ENCODE data around the gene RUNDC1.

Gene RUNDC1

DNA sequence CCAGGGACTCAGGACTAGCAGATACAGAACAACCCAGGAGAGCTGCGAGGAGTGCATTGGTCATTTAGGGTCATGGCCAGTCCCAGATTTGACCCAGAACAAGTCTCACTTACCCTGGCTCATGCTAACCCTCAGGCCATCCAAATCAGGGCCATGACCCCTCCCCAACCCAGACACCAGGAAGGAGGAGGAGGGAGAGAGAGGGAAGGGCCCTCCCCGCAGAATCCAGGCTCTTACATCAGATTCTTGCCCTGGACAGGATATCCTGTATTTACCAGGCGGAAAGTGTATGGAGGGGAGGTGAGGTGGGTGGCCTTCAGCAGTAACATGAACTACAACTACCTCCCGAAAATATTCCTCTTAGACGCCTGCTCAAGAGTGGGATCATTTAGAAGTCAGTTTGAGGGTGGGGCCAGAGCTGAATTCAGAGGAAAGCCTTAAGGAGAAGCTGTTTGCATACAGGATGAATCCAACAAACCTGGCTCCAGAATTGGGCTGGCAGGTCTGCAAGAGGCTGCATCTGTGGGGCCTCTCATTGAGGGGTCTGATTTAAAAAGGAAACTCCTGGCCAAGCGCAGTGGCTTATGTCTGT is 39.8 kb downstream of the RUNDC1 start:
- DNase-seq, result no peak

DNA sequence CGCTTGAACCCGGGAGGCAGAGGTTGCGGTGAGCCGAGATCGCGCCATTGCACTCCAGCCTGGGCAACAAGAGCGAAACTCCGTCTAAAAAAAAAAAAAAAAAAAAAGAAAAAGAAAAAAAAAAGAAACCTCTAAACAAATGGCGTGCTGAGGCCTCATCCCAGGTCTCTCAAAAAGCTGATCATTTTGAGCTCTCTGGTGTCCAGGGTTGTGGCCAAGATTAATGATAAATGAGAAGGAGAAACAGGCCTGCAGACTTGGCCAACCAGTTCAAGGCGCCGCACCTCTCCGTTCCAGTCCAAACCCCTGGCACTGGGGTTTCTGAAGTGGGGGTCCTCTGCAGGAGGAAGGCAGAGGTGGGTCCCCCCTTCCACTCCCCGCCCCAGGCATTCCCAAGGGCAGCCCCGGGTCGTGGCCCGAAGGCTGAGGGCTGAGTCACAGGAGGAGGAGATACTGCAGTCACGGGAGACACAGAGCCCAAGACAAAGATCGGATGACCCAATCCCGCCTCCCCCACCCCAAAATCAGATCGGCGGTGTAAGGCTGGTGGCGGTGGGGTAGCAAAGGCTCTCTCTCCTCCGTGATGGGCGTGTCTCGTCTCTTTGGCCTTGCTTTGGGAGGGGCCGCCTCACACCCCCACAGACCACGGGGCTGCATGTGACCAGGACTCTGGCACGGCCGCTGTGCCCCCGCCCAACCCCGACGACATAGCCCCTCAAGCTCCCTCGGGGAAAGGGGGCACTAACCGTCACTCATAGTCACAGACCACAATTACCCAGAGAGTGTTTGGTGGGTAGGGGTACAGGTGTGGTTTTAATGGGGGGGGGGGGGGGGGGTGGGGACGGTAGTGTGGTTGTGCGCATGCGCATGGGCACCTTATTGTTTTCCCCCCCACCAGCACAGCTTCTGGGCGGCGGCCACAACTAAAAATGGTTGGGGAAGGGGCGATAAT is 40.7 kb downstream of the RUNDC1 start:
- no peak for DNase-seq

DNA sequence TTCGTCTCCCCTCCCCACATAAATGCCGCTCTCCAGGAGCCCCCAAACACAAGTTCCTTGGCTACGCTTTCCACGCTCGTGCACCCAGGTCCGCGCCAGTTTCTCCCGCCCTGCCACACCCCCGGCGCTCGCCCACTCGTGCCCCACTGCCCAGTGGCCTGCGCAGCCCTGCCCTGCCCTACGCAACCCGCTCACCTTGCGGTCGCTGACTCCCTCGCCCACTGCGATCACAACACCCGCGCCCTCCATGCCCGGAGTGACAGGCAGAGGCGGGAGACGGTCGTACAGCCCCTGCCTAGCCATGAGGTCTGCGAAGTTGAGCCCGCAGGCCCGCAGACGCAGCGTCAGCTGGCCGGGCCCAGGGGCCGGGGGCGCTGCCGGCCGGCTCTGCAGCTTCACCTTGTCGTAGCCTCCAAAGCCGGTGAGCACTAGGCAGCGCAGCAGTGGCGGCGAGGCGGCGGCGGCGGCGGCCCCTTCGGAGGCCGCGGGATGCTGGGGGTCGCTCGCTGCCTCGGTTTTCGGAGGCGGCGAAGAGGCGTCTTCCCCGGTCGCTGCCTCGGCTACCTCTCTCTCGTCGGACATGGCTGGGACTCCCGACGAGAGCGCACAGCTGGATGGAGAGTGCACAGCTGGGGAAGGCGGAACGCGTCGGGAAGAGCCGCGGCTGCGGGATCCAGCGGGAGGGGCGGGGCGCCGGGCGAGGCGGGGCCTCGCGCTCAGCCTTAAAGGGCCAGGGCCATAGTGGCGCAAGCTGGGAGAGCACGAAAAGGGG is 41.6 kb downstream of the RUNDC1 start, which contains the start of gene VAT1:
VAT1 (minus strand) TSS at position 645 of the 772 bp plus-strand sequence; CDS start at position 582, 63 bp downstream.
- DNase-seq, result no peak

DNA sequence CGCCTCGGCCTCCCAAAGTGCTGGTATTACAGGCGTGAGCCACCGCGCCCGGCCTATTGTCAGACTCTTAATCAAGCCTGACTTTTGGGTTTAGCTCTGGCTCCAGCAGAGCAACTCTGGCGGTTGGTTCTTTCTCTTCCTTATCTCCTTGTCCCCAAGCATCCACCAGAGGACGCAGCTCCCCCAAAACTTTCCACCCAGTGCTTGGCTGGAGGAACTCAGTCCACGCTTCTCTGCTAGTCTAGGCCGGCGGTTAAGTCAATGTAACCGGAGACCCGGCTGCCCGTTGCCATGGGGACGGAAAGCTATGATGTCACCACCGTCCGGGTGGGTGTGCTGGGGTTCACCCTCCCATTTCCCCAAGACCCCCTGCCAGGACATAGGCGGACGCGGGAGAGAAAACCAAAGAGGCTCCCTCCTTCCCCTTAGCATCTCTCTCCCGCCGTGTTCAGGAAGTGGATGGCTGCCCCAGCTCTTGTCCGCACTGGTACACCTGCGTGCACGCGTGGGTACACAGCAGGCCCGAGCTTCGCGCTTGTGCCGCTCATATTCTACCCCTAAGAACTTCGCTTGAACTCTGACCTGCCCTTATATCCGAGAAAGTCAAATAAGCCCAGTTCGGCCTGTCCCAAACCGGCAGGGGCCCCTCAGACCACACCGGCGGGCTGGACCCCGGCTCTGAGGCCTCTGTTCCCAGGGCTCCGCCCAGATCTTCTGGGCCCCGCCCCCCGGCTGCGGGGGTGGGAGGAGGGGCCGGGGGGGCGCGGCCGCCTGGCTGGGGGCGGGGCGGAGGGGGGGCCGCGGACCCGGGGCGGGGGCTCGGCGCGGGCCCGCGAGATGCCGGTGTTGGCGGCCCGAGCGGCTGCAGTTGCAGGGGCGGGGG is 44.3 kb downstream of the RUNDC1 start, which contains the start of gene RND2:
RND2 (plus strand) TSS at position 825 of the 883 bp plus-strand sequence. CDS start 117 bp downstream, outside the sequence.
- DNase-seq, result peak; percentile 90

DNA sequence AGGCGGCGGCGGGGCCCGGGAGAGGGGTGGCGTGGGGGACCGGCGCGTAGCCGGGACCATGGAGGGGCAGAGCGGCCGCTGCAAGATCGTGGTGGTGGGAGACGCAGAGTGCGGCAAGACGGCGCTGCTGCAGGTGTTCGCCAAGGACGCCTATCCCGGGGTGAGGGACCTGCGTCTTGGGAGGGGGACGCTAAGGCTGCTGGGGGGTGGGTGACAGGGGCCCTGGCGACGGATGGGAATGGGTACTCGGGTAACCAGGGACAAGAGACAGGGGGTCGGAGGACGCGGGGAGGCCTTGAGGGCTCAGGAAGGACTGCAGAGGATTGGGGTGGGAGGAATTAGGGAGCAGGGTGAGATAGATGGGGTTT is 44.9 kb downstream of the RUNDC1 start:
- DNase-seq, result no peak

DNA sequence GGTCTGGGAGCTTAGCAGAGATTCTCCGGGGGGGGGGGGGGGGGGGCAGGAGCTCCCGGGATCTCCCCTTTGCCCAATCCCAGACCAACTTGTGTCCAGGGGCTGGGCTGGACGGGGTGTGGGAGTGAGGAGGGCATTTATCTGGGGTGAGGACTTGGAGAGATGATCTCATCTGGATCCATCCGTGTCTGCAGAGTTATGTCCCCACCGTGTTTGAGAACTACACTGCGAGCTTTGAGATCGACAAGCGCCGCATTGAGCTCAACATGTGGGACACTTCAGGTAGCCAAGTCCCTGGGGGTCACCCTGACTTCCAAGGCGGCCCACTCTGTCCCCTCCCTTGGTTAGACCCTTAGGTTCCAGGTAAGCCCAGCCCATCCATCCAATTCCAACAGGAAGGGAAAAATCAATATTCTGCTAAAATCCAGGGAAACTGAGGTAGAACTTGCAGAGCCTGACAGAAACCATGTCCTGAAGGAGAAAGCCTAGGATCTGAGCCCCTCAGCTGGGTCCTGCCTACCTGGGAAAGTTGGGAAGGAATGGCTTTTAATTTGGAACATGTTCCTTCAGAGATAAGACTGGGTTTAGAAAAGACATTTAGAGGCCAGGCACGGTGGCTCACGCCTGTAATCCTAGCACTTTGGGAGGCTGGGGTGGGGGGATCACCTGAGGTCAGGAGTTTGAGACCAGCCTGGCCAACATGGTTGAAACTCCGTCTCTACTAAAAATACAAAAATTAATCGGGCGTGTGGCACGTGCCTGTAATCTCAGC is 45.6 kb downstream of the RUNDC1 start:
- DNase-seq, result no peak

DNA sequence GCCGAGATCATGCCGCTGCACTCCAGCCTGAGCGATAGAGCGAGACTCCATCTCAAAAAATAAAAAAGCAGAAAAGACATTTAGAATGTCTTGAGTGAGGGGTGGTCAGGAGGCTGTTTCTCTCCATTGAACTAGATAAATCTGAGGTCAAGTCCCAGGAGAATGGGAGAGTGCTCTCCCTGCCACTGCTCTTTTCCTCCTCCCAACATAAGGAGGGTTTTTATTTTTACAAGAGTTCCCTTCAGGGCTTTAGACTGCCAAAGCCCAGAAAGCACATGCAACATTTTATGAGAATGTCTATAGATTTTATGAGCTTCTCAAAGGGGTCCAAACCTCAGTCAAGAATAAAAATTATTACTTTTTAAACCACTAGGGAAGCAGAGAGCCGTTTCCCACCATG is 46.2 kb downstream of the RUNDC1 start:
- DNase-seq, result no peak

DNA sequence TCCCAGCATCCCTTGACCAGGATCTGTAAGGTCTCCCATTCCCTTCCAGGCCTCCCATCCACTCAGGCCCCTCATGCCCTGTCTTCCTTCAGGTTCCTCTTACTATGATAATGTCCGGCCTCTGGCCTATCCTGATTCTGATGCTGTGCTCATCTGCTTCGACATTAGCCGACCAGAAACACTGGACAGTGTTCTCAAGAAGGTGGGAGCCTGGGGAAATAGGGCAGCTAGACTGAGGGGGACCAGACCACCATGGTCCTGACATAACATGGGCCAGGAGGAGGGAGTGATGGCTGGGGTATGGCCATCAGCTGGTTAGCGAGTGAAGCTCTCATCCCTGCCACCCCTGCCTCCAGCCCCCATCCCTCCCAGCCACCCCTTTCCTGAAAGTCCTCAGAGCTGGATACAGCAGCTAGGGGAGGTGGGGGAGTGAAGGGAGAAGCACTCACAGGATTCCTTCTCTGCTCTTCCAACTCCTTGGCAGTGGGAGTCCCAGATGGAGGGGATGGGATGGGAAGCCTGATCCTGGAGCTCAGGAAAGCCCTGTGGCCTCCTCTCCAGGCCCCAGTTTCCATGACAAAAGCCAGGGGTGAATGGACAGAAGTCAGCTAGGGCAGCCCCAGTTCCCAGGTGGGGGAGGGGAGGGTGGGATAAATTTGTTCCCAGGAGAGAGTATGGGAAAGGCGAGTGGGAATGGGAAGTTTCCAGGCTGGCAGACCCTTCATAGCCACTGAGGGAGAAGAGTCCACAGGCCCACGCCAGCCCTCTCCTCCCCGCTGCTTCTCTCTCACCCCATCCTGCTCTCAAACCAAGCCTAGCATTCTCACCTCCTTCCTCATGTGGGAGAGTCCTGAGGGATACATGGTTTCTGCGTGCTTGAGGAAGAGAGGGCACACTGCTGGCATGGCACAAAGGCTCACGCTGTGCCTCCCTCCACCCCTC is 47.0 kb downstream of the RUNDC1 start:
- DNase-seq, result no peak

DNA sequence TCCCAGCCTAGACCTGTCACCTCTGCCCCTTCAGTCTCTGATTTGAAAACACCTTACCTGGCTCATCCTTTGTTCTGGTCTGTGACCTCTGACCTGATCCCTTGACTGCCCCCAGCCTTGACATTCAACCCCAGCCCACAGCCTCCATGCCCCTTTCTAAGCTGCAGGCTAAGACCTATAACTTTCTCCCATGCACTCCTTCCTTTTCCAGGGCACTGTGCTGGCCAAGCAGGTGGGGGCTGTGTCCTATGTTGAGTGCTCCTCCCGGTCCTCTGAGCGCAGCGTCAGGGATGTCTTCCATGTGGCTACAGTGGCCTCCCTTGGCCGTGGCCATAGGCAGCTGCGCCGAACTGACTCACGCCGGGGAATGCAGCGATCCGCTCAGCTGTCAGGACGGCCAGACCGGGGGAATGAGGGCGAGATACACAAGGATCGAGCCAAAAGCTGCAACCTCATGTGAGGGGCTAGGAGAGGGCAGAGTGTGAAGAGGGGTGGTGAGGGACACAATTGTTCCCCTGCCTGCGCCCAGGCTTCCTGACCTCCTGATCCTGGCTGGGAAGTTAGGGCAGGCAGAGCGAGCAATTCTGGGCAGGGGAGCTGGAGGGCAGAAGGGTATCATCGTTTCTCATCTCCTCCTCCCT is 48.0 kb downstream of the RUNDC1 start:
- no peak for DNase-seq

DNA sequence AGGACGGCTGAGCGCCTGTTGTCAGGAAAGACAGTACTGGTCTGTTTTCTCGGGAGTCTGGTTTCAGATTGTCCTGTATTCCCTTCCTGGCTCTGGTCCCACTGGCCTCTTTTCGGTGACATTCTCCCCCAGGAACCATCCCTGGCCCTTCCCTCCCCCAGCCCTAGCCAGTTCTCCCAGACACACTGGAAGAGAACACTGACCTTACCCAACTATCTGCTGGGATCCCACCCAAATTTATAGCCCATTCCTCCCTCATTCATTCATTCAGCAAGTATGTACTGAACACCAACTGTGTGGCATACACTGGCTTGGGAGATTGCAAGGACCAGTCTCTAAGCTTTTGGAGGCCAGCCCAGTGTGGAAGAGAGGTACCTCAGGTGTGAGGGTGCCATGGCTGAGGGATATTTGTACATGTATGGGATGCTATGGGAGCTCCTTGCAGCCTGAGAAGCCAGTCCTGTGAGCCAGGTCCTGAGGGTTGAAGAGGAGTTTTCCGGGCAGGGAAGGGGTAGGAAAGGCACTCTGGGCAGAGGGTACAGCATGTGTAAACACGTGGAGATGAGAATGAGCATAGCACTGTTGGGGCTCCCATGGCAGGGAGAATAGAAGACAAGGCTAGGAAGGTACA is 49.9 kb downstream of the RUNDC1 start:
- DNase-seq, result no peak

DNA sequence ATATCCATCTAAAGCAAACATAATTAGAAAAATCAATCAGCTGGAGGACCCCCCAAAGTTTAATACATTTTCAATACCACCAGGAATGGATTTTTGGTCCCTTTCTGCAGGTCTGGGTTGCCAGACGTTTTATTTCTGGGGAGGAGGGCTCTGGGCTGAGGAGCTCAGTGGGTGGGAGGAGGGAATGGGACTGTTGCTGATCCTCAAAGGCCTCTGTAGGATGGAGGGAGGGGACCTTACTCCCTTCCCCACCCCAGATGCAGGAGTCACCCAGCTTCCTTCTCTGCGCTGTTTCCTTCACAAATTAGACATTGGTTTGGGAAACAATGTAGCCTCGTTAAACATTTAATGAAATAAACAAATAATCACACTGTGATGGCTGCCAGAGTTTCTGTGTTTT is 51.3 kb downstream of the RUNDC1 start:
- DNase-seq, result no peak

DNA sequence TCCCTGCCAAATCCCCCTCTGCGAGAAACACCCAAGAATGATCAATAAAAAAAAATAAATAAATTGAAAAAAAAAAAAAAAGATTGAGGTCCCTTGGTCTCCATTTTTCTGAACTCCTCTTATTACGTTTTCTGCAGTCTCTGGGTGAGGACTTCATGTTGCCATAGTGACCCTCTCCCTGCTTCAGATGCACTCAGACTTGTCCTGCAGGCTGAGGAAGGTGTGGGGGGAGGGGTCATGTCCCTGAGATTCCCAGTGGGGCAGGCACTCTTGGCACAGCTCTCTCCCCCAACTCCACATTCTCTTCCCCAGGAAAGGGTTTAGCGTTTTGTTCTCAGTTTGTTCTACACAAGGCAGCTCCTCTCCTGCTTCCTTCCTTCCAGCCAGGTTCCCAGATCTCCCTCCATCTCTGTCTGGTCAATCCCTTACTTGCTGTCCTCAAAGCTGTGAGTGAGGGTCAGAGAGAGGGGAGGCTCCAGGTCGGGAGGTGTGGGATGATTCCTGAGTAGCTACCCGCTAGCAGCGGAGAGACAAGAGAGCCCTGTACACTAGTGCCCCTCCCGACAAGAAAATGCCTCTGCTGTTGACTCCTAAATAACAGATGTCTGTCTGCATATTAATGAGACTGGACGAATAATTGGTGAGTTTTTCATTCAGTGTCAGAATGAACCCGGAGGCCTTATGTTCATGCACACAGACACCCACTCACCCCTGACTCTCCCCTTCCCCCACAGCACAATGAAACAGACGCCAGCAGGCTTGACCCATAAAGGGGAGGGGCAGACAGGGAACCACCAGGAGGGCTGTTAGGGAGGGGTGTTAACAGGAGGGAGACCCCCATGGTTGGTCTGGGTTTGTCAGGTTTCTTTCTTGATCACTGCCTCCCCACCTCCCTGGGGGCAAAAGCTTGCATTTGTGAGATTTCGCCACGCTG is 53.9 kb downstream of the RUNDC1 start:
- no peak for DNase-seq

DNA sequence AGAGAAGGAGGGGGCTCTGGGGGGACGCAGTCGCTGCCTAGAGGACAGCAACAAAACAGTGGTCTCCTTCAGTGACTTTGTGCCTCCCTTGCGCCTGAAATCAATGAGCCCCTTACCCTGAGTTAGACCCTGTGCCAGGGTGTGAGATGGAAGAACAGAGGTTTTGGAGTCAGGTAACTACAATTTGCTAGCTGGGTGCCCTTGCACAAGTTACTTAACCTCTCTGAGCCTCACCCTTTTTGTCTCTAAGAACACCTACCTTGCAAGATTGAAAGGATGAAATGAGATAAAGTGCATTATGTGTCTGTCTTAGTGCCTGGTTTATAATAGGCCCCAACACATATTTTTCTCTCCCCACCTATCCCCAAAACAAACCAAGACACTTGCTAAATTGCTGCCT is 54.5 kb downstream of the RUNDC1 start:
- no peak for DNase-seq

DNA sequence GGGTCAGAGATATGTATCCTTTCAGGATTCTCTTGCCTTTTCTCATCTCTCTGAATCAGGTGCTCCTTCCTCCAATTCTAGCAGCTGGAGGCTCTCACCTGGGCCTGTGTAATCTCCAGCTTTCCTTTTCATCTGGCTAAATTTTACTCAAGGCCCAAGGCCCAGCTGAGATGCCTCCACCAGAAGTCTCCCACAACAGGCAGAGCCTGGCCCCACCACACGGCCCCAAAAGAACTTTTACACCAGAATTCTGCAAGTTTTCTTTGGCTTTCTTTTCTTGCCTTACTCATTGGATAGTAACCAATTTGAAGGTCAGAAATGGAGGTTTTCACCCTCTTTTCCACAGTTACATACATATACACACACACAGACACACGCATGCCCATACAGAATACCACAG is 59.3 kb downstream of the RUNDC1 start:
- no peak for DNase-seq

DNA sequence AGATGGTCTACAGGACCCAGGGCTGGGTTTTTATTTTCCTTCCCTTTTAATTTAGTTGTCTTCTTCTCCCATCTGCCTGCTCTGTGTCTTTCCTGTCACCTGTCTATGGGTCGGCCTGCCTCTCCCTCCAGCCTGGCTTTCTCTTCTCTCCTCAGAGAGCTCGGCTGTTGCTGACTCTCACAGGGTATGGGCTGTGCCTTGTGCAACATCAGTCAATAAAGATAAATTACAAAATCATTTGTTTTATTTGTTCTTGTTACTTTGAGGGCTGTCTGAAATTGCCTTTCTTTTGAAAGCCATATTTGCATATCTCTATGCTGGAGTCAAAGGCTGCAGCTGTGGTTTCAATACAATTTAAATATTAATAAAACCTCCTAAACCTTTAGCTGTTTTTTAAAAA is 60.3 kb downstream of the RUNDC1 start:
- no peak for DNase-seq

DNA sequence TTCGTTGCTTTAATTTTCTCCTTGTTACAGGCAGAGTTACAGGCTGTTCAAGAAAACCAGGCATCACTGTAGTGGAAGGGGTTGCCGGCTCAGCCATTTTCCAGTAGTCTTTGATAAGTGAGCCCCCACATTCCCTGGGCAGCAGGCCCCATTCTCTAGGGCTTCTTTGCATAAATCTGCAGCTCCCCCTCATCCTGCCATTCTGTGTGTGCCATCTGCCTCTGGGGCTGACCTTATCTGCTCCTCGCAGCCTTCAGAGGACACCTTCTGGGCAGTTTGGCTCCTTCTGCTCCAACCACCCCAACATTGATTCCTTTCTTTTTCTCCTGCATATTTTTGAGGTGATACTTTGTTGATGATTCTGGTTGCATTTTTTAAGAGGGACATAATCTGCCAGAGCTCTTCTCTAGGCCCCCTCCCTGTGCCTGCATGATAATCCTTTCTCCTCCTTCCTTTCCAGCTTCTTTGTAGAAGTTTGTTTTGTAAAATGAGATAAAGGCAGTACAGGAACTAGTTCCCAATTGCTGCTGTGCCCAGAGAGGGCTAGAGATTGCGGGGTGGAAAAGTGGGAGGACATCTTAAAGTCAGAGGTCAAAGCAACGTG is 61.8 kb downstream of the RUNDC1 start:
- DNase-seq, result no peak

Measured in NCI-H1436 treated with DMSO at 0.1 percent for 48 hours (cell line).